Right lung (tissue), 10 donors: ENCODE data around the gene HIPK2. TPM values are rescaled to one million over a fixed set of nuclear protein-coding genes. Genes with fewer than 3 reads are reported as not detected.
A peak's percentile ranks its signal among the peaks of the same experiment; 100 is the strongest.

Source experiments
- DNase-seq, 2 donors: peaks; one replicate each; pipeline ENCODE4 v3.0.0-alpha.2; 2013
- long read RNA-seq, 8 donors: transcript quantifications; one replicate each; lab custom pipeline, GENCODE V29; 2026
- polyA plus RNA-seq, 5 donors: library from polyadenylated mRNA; unstranded; fragments of 120-200 nt; gene quantifications; one replicate each; pipeline versions ENCODE4 v1.2.1 to v1.2.3, GENCODE V29; 2013; ENCODE audit warnings: inconsistent platforms in 1 of 5, low replicate concordance in 1 of 5; ENCODE audit not compliant: insufficient read length in 5 of 5, insufficient read depth in 1 of 5

HIPK2 gene
- polyA plus RNA-seq, result 10 to 100 TPM; 17.6 to 30.1 (median 24.5) TPM
- long read RNA-seq, donor 1, partial matches to known transcripts, result 9 of 9 reads
- long read RNA-seq, donor 1, other reads (novel, unspliced or antisense), result 0 of 9 reads
- long read RNA-seq, donor 2, full-length matches to known transcripts, result 1 of 1 reads
- long read RNA-seq, donor 2, partial matches to known transcripts, result 0 of 1 reads
- long read RNA-seq, donor 2, other reads (novel, unspliced or antisense), result 0 of 1 reads
- long read RNA-seq, donor 3, partial matches to known transcripts, result 0 of 1 reads
- long read RNA-seq, donor 3, other reads (novel, unspliced or antisense), result 0 of 1 reads
- long read RNA-seq, donor 4, full-length matches to known transcripts, result 1 of 8 reads
- long read RNA-seq, donor 4, partial matches to known transcripts, result 7 of 8 reads
- long read RNA-seq, donor 4, other reads (novel, unspliced or antisense), result 0 of 8 reads
- long read RNA-seq, donor 5, partial matches to known transcripts, result 5 of 5 reads
- long read RNA-seq, donor 5, other reads (novel, unspliced or antisense), result 0 of 5 reads
- long read RNA-seq, donor 6, partial matches to known transcripts, result 8 of 9 reads
- long read RNA-seq, donor 6, other reads (novel, unspliced or antisense), result 0 of 9 reads
- long read RNA-seq, donor 7, full-length matches to known transcripts, result 2 of 2 reads
- long read RNA-seq, donor 7, partial matches to known transcripts, result 0 of 2 reads
- long read RNA-seq, donor 7, other reads (novel, unspliced or antisense), result 0 of 2 reads
- long read RNA-seq, donor 8, result 0 reads

- DNase-seq, result peak; percentile 73 to 79
These were observed at the start of gene HIPK2 for GRCh38 chr7:139777948-139778841. Gene HIPK2 (minus strand): TSS chr7:139777998. CDS start chr7:139777623, 375 bp downstream.

GRCh38 chr7:139827042-139827441 is 49.2 kb upstream of the HIPK2 start:
- DNase-seq, result no peak

GRCh38 chr7:139825666-139826290 is 48.0 kb upstream of the HIPK2 start:
- DNase-seq, result no peak

- peak; percentile 79 to 80 for DNase-seq
These were observed 46.2 kb upstream of the HIPK2 start for GRCh38 chr7:139823959-139824521.

GRCh38 chr7:139822855-139823254 is 45.1 kb upstream of the HIPK2 start:
- no peak for DNase-seq

- DNase-seq, result no peak
These were observed 43.7 kb upstream of the HIPK2 start for GRCh38 chr7:139821349-139822105.

- no peak for DNase-seq
These were observed 42.3 kb upstream of the HIPK2 start for GRCh38 chr7:139820089-139820488.

GRCh38 chr7:139817249-139817648 is 39.5 kb upstream of the HIPK2 start:
- DNase-seq, result no peak

GRCh38 chr7:139813689-139814088 is 35.9 kb upstream of the HIPK2 start:
- no peak for DNase-seq

- DNase-seq, result no peak
These were observed 35.4 kb upstream of the HIPK2 start for GRCh38 chr7:139813151-139813550.

- no peak for DNase-seq
These were observed 33.3 kb upstream of the HIPK2 start for GRCh38 chr7:139811066-139811465.

- no peak for DNase-seq
These were observed 31.1 kb upstream of the HIPK2 start for GRCh38 chr7:139808846-139809442.

GRCh38 chr7:139808427-139808826 is 30.6 kb upstream of the HIPK2 start:
- DNase-seq, result no peak

- DNase-seq, result no peak
These were observed 29.2 kb upstream of the HIPK2 start for GRCh38 chr7:139807009-139807408.

GRCh38 chr7:139804571-139804970 is 26.8 kb upstream of the HIPK2 start:
- no peak for DNase-seq

- no peak for DNase-seq
These were observed 21.8 kb upstream of the HIPK2 start for GRCh38 chr7:139799586-139799985.

- DNase-seq, result no peak
These were observed 21.1 kb upstream of the HIPK2 start for GRCh38 chr7:139798892-139799291.

GRCh38 chr7:139798221-139798620 is 20.4 kb upstream of the HIPK2 start:
- no peak for DNase-seq

- no peak for DNase-seq
These were observed 19.8 kb upstream of the HIPK2 start for GRCh38 chr7:139797607-139798006.

- no peak for DNase-seq
These were observed 13.5 kb upstream of the HIPK2 start for GRCh38 chr7:139791316-139791715.
